HG03045 (cell line): ENCODE data around the gene SPRN.
"Not testable (repeated sequence)": the region's sequence is repeated elsewhere in the genome, so short reads cannot be mapped to it uniquely, and the experiment has no call there.

Experiments
- ATAC-seq: cut with Tn5 transposase; IDR thresholded peaks from one replicate; pipeline ENCODE4 v1.9.1; 2021; ENCODE audit warnings: mild to moderate bottlenecking, moderate library complexity; ENCODE audit not compliant: unreplicated experiment

The SPRN gene

DNA sequence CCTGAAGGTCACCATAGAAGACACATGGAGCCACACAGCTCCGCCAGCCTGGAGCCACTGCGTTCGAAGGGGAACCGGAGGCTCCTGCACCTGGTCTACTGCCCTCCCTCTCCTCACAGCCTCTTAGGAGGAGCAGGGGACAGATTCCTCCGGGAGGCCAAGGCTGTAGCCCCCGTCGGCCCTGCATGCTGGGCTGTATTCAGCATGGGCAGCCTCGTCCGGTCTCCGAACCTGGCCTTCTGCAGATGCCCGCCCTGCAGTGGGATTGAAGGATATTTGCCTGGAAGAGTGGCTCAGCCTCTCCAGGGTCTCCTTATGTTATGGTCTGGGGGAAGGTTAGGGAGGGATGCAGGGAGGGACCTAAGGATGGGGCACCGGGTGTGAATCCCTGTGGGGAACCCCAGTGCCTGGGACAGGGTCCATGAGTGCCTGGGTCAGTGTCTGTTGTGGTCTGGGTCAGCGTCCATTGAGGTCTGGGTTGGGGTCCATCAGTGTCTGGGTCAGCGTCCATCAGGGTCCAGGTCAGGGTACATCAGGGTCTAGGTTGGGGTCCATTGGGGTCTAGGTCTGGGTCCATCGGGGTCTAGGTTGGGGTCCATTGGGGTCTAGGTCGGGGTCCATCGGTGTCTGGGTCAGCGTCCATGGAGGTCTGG, 16.3 kb upstream of the SPRN start:
- ATAC-seq: no peak

DNA sequence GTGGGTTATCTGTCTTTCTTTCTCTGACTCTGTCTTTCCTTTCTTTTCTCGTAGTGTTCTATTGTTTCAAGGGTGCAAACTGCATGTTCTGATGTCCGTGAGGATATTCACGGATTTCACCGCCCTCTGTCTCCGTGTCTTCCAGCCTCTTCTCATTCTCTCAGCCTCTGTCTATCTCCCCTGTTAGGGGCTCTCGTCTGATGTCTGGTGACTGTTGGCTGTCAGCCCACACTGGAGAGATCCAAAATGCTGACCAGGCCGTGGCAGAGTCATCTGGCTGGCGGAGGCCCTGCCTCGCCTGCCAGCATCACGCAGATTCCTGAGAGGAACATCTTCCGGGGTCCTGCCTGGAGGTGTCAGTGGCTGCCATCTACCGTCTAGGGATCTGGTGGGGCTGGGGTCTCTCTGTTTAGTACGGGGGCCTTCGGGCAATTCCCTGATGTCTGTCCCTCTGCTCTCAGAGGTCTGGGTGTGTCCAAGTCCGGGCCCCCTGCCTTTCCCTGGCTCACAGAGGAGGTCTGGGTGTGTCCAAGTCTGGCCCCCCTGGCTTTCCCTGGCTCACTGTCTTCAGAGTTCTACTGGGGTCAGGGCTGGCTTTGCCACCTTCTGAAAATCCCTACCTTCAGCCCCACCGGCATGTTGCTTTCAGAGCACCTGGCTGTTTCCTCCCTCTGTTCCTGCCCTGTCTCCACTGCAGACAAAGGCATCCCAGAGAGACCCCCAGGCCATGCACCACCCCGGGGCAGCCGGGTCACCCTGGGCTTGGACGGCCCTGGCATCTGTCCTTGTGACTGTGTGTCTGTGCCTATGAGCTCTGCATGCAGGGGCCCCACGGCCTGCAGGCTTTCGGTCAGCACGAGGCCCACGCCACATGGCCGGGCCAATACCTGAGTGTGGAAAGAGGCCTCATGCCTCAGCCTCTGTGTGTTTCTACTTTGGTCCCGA, 15.4 kb upstream of the SPRN start:
- no peak for ATAC-seq

GRCh38 chr10:133438711-133439273, 14.4 kb upstream of the SPRN start:
- ATAC-seq: no peak

DNA sequence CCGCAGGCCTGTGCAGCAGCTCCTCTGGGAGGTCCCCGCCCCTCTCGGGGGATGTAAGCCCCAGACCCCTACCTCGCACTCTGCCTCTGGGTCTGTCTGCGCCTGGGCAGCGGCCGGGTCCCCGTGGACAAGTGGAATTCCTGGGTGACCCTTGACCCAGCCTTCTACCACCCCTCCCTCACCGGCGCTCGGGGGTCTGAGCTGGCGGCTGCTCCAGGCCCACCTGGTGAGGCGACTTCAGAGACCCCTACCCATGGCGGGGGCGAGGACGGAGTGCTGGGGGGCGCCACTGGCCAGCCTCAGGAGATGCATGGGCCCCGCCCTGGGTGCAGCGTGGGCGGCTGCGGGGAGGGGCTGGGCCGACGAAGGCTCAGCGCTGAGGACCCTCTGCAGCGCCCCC, 8.4 kb upstream of the SPRN start:
- not testable (repeated sequence) for ATAC-seq

GRCh38 chr10:133431888-133432613, 7.6 kb upstream of the SPRN start:
- not testable (repeated sequence) for ATAC-seq

GRCh38 chr10:133429571-133429970, 5.1 kb upstream of the SPRN start:
- not testable (repeated sequence) for ATAC-seq

GRCh38 chr10:133424102-133424501, 323 bp downstream of the SPRN start:
- ATAC-seq: not testable (repeated sequence)

GRCh38 chr10:133422807-133423771, 1.3 kb downstream of the SPRN start:
- no peak for ATAC-seq

DNA sequence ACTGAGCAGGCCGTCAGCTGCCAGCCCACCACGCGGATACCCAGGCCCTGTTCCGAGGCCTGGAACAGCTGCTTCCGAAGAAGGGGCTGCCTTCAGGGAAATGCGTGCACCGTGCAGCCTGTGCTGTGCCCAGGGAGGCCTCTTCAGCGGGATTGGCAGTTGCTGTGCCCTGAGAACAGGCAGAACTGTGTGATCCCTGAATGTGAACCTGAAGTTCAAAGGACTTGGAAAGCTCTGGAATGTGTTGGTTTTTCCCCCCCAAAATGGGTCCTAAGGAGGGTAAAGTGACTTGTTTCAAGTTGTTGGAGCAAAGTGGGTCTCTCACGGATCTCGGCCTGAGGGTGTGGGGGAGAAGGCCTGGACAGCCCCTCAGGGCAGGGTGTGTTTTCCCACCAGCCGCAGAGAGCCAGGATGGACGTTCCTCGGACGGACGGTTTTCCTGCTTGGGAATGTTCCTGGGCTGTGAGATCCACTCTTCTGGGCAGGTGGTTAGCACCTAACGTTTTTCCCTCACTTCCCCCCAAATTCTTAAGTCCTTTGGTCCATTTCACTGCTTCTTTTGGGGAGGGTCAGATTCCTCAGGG, 2.1 kb downstream of the SPRN start:
- ATAC-seq: no peak

- ATAC-seq: no peak
Measured at GRCh38 chr10:133421336-133422222, 2.8 kb downstream of the SPRN start.

DNA sequence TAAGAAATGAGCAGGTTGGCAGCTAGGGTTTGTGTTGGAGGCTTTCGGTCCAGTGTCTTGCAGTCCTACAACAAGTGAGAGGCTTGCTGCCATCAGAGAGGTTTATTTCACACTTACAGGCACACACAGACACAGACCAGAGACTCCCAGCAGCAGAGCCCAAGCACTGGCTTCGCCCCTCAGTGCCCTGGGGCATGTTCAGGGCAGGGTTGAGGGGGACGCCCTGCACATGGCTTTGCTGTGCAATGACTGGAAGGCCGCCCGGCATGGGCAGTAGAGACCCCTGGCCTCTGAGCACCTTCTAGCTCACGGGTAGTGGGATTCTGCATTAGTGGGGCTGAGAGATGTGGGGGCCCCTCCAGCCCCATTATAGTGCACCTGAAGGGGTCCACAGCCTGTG, 3.8 kb downstream of the SPRN start:
- no peak for ATAC-seq

- ATAC-seq: no peak
Measured at GRCh38 chr10:133420028-133420427, 4.4 kb downstream of the SPRN start.

- ATAC-seq: no peak
Measured at GRCh38 chr10:133419211-133419950, 5.0 kb downstream of the SPRN start.

DNA sequence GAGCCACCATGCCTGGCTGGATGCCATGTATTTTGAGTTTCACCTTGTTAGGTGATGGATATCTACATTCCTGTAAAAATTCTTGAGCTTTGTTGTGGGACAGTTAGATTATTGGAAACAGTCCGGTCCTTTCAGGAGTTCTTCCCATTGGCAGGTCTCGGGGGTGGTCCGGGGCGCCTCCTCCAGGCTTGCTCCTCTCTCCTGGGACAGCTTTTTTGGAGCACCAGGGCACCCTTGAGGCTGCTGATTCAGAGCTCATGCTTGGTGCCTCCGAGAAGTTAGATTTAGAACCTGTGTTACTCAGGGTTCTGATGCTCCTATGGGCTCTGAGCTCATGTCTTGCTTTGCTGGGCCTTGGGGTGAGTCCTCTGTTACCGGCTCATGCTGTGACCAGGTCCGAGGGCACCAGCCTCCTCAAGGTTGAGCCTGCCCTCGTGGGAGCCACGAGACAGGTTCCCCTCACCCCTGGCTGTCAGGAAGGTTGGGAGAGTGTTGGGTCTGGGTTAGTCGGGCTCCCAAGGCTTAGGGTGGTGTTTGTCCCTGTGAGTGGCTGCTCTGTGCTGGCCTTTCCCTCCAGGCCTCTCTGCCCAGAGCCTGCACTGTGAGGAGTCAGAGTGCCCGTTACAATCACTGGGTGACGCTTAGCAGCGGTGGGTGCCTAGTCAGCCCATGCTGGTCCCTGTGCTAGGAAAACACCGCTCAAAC, 6.0 kb downstream of the SPRN start:
- no peak for ATAC-seq

- ATAC-seq: no peak
Measured at GRCh38 chr10:133415752-133416151, 8.7 kb downstream of the SPRN start.

DNA sequence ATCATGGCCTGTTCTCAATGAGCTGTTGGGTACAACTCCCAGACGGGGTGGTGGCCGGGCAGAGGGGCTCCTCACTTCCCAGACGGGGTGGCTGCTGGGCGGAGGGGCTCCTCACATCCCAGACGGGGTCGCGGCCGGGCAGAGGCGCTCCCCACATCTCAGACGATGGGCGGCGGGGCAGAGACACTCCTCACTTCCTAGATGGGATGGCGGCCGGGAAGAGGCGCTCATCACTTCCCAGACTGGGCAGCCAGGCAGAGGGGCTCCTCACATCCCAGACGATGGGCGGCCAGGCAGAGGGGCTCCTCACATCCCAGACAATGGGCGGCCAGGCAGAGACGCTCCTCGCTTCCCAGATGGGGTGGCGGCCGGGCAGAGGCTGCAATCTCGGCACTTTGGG, 10.0 kb downstream of the SPRN start:
- not testable (repeated sequence) for ATAC-seq

DNA sequence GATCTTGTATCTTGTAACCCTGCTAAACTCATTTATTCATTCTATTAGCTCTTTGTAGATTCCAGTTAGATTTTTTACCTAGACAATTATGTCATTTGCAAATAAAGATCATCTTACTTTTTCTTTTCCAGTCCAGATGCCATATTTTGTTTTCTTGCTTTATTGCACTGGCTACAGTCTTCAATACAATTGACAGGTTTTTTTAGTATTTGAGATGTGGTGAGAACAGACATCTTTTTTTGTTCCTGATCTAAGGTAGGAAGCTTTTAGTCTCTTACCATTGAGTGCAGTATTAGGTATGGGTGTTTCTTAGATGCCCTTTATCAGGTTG, 12.1 kb downstream of the SPRN start:
- ATAC-seq: no peak
